GM18517 (cell line): ENCODE data around the gene DHRS1.

ENCODE experiments used
- ATAC-seq: cut with Tn5 transposase; IDR thresholded peaks from one replicate; pipeline ENCODE4 v1.9.1; 2021; ENCODE audit warnings: mild to moderate bottlenecking, moderate library complexity; ENCODE audit not compliant: unreplicated experiment

The DHRS1 gene

GRCh38 chr14:24299255-24300191 lies at the start of gene DHRS1, which contains the start of gene NOP9:
TSS of gene DHRS1 (minus strand) at chr14:24299780. CDS start at chr14:24299106, 674 bp downstream.
TSS of gene NOP9 (plus strand) at chr14:24299850. CDS start at chr14:24299955, 105 bp downstream.
- peak; percentile 64 for ATAC-seq

GRCh38 chr14:24348186-24348585 lies 48.6 kb upstream of the DHRS1 start:
- no peak for ATAC-seq

GRCh38 chr14:24347134-24347533 lies 47.6 kb upstream of the DHRS1 start:
- ATAC-seq = no peak

- ATAC-seq = no peak
Observed at GRCh38 chr14:24343795-24344660, 44.4 kb upstream of the DHRS1 start.

- no peak for ATAC-seq
Observed at GRCh38 chr14:24342889-24343288, 43.3 kb upstream of the DHRS1 start.

GRCh38 chr14:24340606-24341005 lies 41.0 kb upstream of the DHRS1 start:
- no peak for ATAC-seq

GRCh38 chr14:24339284-24340151 lies 39.9 kb upstream of the DHRS1 start, which contains the start of gene RIPK3:
TSS of gene RIPK3 (minus strand) at chr14:24339991. CDS start at chr14:24339826, 165 bp downstream.
- ATAC-seq = peak; percentile 74

GRCh38 chr14:24338843-24339242 lies 39.3 kb upstream of the DHRS1 start:
- no peak for ATAC-seq

- no peak for ATAC-seq
Observed at GRCh38 chr14:24337824-24338175, 38.2 kb upstream of the DHRS1 start.

GRCh38 chr14:24337144-24337823 lies 37.7 kb upstream of the DHRS1 start:
- no peak for ATAC-seq

- ATAC-seq = no peak
Observed at GRCh38 chr14:24335461-24336171, 36.0 kb upstream of the DHRS1 start.

GRCh38 chr14:24334431-24335291 lies 35.1 kb upstream of the DHRS1 start, which contains the start of gene ADCY4:
TSS of gene ADCY4 (minus strand) at chr14:24335071. CDS start at chr14:24334652, 419 bp downstream.
- ATAC-seq = no peak

GRCh38 chr14:24332268-24332993 lies 32.9 kb upstream of the DHRS1 start:
- peak; percentile 75 for ATAC-seq

- peak; percentile 8 for ATAC-seq
Observed at GRCh38 chr14:24331731-24332267, 32.2 kb upstream of the DHRS1 start.

GRCh38 chr14:24330973-24331674 lies 31.5 kb upstream of the DHRS1 start:
- ATAC-seq = no peak

- ATAC-seq = no peak
Observed at GRCh38 chr14:24329736-24330135, 30.2 kb upstream of the DHRS1 start.
